Subcutaneous adipose tissue (tissue), 4 donors: Measurements from ENCODE around the gene BZW2. TPM values are rescaled to one million over a fixed set of nuclear protein-coding genes. Genes with fewer than 3 reads are reported as not detected.

ENCODE experiments used
- total RNA-seq, 4 donors: library from RNA; depleted of rRNA; stranded (reverse); fragments of >200 nt; gene quantifications; one replicate each; pipeline ENCODE4 v1.1.0, GENCODE V29; 2016
- TF ChIP-seq, protein P1 (sequence below): fragments of 450-650 bp; IDR thresholded peaks from one replicate; pipeline ENCODE4 v1.5.1; 2016; ENCODE audit warnings: low read depth, mild to moderate bottlenecking, control low read depth, antibody characterized with exemption, moderate library complexity

Gene BZW2
- total RNA-seq, 4 donors from 2014 or later: 39.0 to 94.6 (median 46.1) TPM

DNA sequence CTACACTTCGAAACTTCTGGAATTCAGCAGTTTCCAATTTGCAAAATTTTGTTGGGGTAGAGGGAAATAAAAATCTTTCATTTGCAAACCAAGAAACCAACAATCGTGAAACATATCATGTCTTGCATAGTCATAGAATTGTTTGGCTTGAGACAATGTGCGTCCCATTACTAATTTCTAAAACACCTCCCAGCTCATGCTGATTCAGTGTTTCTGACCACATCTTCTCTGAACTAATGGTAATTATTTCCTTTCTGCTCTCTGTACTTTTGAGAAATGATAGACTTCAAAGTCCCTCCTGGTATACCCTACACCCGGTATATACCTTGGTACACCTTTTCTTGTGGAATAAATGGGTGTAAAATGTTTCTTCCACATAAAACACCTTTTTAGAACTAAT is 65.7 kb downstream of the BZW2 start:
- TF ChIP-seq, protein P1, sequence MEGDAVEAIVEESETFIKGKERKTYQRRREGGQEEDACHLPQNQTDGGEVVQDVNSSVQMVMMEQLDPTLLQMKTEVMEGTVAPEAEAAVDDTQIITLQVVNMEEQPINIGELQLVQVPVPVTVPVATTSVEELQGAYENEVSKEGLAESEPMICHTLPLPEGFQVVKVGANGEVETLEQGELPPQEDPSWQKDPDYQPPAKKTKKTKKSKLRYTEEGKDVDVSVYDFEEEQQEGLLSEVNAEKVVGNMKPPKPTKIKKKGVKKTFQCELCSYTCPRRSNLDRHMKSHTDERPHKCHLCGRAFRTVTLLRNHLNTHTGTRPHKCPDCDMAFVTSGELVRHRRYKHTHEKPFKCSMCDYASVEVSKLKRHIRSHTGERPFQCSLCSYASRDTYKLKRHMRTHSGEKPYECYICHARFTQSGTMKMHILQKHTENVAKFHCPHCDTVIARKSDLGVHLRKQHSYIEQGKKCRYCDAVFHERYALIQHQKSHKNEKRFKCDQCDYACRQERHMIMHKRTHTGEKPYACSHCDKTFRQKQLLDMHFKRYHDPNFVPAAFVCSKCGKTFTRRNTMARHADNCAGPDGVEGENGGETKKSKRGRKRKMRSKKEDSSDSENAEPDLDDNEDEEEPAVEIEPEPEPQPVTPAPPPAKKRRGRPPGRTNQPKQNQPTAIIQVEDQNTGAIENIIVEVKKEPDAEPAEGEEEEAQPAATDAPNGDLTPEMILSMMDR: no peak

DNA sequence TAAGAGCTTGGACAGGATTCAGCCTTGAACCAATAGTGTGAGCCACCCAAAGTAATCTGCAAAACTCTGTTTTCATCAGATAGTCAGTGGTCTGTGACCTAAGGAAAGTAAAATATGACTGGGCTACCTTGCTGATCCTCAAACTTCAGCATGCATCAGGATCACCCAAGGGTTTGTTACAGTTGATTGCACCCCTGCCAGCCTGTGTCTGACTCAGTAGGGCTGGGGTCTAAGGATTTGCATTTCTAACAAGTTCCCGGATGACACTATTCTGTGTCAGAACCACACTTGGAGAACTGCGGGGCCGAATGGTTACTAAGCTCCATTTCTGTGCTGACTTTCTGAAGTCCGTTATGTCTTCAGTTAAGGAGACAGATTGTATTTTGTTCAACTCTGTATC is 66.9 kb downstream of the BZW2 start:
- TF ChIP-seq, protein P1: no peak

DNA sequence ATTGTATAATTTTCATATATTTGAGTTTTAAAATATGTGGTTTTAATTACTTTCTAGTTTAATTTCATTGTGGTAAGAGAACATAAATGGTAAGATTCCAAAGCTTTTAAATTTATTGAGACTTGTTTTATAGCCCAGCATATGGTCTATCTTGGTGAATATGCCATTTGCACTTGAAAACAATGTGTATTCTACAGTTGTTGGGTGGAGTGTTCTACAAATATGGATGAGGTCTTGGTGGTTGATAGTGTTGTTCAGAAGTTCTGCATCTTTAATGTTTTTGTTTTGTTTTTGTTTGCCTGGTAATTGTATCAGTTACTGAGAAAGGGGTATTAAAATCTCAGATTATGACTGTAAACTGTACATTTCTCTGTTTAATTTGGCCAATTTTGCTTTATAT is 69.9 kb downstream of the BZW2 start:
- TF ChIP-seq, protein P1: no peak

DNA sequence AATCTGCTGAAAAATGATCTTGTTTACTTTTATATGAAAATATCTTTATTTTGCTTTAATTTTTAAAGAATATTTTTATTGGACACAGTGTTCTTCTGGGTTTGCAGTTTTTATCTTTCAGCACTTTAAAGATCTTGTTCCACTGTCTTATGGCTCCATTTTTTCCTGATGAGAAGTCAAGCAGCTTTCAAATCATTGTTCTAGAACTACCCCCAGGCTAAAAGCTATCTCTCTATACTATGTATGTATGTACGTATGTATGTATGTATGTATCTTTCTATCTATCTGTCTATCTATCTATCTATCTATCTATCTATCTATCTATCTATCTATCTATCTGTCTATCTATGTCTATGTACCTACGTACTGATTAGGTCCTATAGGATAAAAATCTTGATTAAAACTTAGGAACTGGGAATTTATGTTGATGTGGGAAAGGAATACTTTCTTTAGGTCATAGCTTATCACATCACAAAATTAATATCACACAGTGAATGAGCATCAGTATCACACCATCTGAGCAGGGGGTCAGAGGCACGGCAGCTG is 72.2 kb downstream of the BZW2 start:
- TF ChIP-seq, protein P1: no peak

DNA sequence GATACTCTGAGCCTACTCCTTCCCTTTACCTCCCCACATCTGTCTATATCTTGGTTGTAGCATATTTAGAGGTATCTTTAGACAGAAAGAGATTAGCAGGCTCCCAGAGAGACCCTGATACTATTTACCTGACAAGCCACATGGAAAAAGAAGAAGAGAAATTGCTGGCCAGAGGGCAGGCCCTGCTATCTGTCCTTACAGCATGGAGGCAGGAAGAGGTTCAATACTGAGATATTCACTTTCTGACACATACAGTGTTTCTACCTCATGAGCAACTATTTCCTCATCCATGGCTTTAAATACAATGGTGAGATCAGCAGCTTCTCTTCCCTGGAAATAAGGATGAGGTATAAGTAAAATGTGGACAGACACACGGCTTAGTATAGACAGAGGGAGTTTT is 73.7 kb downstream of the BZW2 start:
- TF ChIP-seq, protein P1: no peak

DNA sequence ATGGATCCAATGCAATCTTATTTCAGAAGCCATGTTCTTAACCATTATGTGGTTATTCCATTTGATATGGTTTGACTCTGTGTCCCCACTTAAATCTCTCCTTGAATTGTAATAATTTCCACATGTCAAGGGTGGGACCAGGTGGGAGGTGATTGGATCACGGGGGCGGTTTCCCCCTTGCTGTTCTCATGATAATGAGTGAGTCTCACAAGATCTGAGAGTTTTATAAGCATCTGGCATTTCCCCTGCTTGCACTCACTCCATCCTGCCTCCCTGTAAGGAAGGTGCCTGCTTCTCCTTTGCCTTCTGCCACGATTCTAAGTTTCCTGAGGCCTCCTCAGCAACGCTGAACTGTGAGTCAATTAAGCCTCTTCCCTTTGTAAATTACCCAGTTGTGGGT is 75.6 kb downstream of the BZW2 start:
- TF ChIP-seq, protein P1: no peak

DNA sequence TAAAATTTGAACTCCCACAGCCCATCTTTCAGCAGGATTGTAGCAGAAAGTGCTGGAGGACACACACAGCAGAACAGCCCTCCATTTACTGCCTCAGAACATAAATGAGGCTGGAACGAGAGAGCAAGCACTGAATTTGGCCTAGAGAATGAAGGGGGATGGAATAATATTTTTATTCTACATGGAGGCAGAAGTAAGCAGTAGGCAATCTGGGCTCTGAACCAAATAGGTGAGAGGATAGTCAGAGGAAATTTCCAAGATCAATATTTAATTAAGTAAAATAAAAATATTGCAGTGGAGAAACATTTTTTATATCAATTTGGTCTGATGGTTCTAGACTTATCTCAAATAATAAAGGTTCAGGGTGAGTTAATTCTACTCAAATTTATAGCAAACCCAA is 78.4 kb downstream of the BZW2 start:
- TF ChIP-seq, protein P1: no peak
